Body of pancreas (tissue), 4 donors: ENCODE results near the gene RAD51B. TPM values are rescaled to one million over a fixed set of nuclear protein-coding genes. Genes with fewer than 3 reads are reported as not detected.

Experiments
- ATAC-seq: fragments of 150-250 bp; one replicate; pipeline ENCODE4 v1.9.1; 2016
- DNase-seq, 4 donors: peaks; one replicate each; pipeline ENCODE4 v3.0.0-alpha.2; 2019
- H3K27ac ChIP-seq, 4 donors: fragments of 200-600 bp; sonication (generic); 1 replicate in 3 of 4; 2 replicates in 1 of 4; pipeline versions ENCODE4 v1.5.1 to v1.6.1; 2016 to 2019; ENCODE audit warnings: mild to moderate bottlenecking in 1 of 4, mixed read lengths in 1 of 4, moderate library complexity in 1 of 4
- H3K27me3 ChIP-seq, 2 donors: fragments of 200-600 bp; sonication (generic); one replicate each; pipeline ENCODE4 v1.6.0; 2016; ENCODE audit warnings: mild to moderate bottlenecking in 1 of 2
- H3K36me3 ChIP-seq, 2 donors: fragments of 200-600 bp; sonication (generic); replicated peaks in 1 of 2; 2 replicates each; pipeline ENCODE4 v1.5.1; 2016; ENCODE audit warnings: low read depth in 2 of 2; ENCODE audit not compliant: insufficient read depth in 1 of 2
- H3K4me1 ChIP-seq: fragments of 200-600 bp; sonication (generic); one replicate; pipeline ENCODE4 v1.6.0; 2016
- H3K4me3 ChIP-seq, 2 donors: fragments of 200-600 bp; sonication (generic); 1 replicate in 1 of 2; 2 replicates in 1 of 2; pipeline ENCODE4 v1.5.1; 2016 to 2019
- H3K9me3 ChIP-seq, 3 donors: fragments of 200-600 bp; sonication (generic); 1 replicate in 2 of 3; 2 replicates in 1 of 3; pipeline ENCODE4 v1.5.1; 2016
- CTCF ChIP-seq, 7 experiments: fragments of 450-650 bp in 4 of 7; fragments of 200-600 bp in 3 of 7; sonication (generic) in 3 of 7; IDR thresholded peaks; one replicate each; pipeline ENCODE4 v1.5.1; 2016 to 2019; ENCODE audit warnings: antibody characterized with exemption in 7 of 7
- POLR2A ChIP-seq, 3 donors: fragments of 450-650 bp; IDR thresholded peaks; one replicate each; pipeline ENCODE4 v1.6.1; 2016; ENCODE audit warnings: antibody characterized with exemption in 3 of 3, mild to moderate bottlenecking in 2 of 3
- WGBS, 2 donors: methylation state at CpG; one replicate each; pipeline ENCODE4 v1.1.5; 2017; 5-methylcytosine and 5-hydroxymethylcytosine counted together
- intact Hi-C: fragments of 100-400 bp; cut with DNase I; formaldehyde crosslinking; loops from one replicate; pipeline ENCODE4 v1.15.1; 2023
- total RNA-seq, 2 donors: library from RNA; depleted of rRNA; stranded (reverse); fragments of >200 nt; gene quantifications; one replicate each; pipeline ENCODE4 v1.1.0, GENCODE V29; 2016

RAD51B gene
- total RNA-seq, 2 donors from 2014 or later = 12.2 to 29.6 TPM

- WGBS, 2 donors = 90 to 94% methylated on average over 5 of the region's 5 CpGs
- Histone ChIP-seq H3K9me3 (no peaks in the 10 kb centered on the region), H3K27ac (no peak overlapping the region), H3K4me1 (peaks cover 6% of the 10 kb centered on the region), H3K4me3 (no peak overlapping the region), H3K27me3 (no peaks in the 10 kb centered on the region), H3K36me3 (no peaks in the 10 kb centered on the region)
- no peak for TF ChIP-seq CTCF (IDR thresholded peaks at IDR 0.05)
- TF ChIP-seq POLR2A (IDR thresholded peaks at IDR 0.05) = no peak
- DNase-seq = peak in 1 of 4 donors; percentile 21
- ATAC-seq = no peak
- intact Hi-C loops = no loop called here
Measured at GRCh38 chr14:68417009-68417650, 597.6 kb downstream of the RAD51B start.

GRCh38 chr14:68418174-68419118, 598.9 kb downstream of the RAD51B start:
- intact Hi-C loops = no loop called here
- ATAC-seq = no peak

GRCh38 chr14:68420350-68420749, 600.8 kb downstream of the RAD51B start:
- TF ChIP-seq CTCF (IDR thresholded peaks at IDR 0.05) (no peak), POLR2A (IDR thresholded peaks at IDR 0.05) (no peak)
- intact Hi-C loops = no loop called here
- ATAC-seq (no peak), DNase-seq (no peak)
- H3K9me3 ChIP-seq = no peaks in the 10 kb centered on the region
- H3K4me3 ChIP-seq = no peak overlapping the region
- no peaks in the 10 kb centered on the region for H3K27me3 ChIP-seq
- H3K27ac ChIP-seq = no peak overlapping the region
- 76 to 90% methylated on average over 5 of the region's 5 CpGs for WGBS, 2 donors
- no peaks in the 10 kb centered on the region for H3K36me3 ChIP-seq
- H3K4me1 ChIP-seq = peaks cover 1% of the 10 kb centered on the region

More at GRCh38 chr14:68418174-68419118, 598.9 kb downstream of the RAD51B start:
- TF ChIP-seq POLR2A (IDR thresholded peaks at IDR 0.05) = no peak
- no peak for TF ChIP-seq CTCF (IDR thresholded peaks at IDR 0.05)
- Histone ChIP-seq H3K36me3 (no peaks in the 10 kb centered on the region), H3K4me1 (peaks cover 6% of the 10 kb centered on the region), H3K4me3 (no peak overlapping the region), H3K27ac (no peak overlapping the region), H3K9me3 (no peaks in the 10 kb centered on the region), H3K27me3 (no peaks in the 10 kb centered on the region)
- DNase-seq = no peak
- 62 to 65% methylated on average over 3 of the region's 3 CpGs for WGBS, 2 donors

- H3K9me3 ChIP-seq = no peaks in the 10 kb centered on the region
- ATAC-seq (no peak), DNase-seq (no peak)
- H3K36me3 ChIP-seq = no peaks in the 10 kb centered on the region
- TF ChIP-seq POLR2A (IDR thresholded peaks at IDR 0.05) = no peak
- no peak for TF ChIP-seq CTCF (IDR thresholded peaks at IDR 0.05)
- 67 to 85% methylated on average over 3 of the region's 3 CpGs for WGBS, 2 donors
- intact Hi-C loops = no loop called here
- no peaks in the 10 kb centered on the region for H3K27me3 ChIP-seq
- no peak overlapping the region for H3K4me3 ChIP-seq
- H3K27ac ChIP-seq = no peak overlapping the region
- H3K4me1 ChIP-seq = no peaks in the 10 kb centered on the region
Measured at GRCh38 chr14:68421116-68421515, 601.5 kb downstream of the RAD51B start.
